OCI-LY7 (cell line): ENCODE data around the gene FOXN3. TPM values are rescaled to one million over a fixed set of nuclear protein-coding genes. Genes with fewer than 3 reads are reported as not detected.

Experiments used
- BruUV-seq: library from RNA; stranded (reverse); fragments of 400-500 nt; replicated peaks from 2 replicates; lab custom pipeline; 2021; lab: Mats Ljungman, UMichigan
- CTCF ChIA-PET: fragments of 300-600 bp; sonication (Branson Sonifier 250); formaldehyde crosslinking; loops from one replicate; lab custom pipeline; 2022; ENCODE audit warnings: antibody characterized with exemption; ENCODE audit not compliant: unreplicated experiment; lab: Charles Lee
- POLR2A ChIA-PET: fragments of 300-600 bp; sonication (Branson Sonifier 250); formaldehyde crosslinking; loops from one replicate; lab custom pipeline; 2022; ENCODE audit warnings: antibody characterized with exemption; lab: Charles Lee
- DNase-seq: peaks from one replicate; pipeline ENCODE4 v3.0.0-alpha.2; 2015; ENCODE audit warnings: low spot score
- H2AFZ ChIP-seq: fragments of 200-600 bp; sonication (generic), shearing (Covaris generic); 2 replicates; pipeline ENCODE4 v1.6.1; 2014; ENCODE audit warnings: mild to moderate bottlenecking, antibody characterized with exemption, low read length, moderate library complexity
- H3K27ac ChIP-seq: fragments of 200-600 bp; sonication (generic); 2 replicates; pipeline ENCODE4 v1.5.1; 2014; ENCODE audit warnings: mixed run types, low read depth, mild to moderate bottlenecking, moderate library complexity, low read length, inconsistent platforms; ENCODE audit not compliant: poor library complexity, severe bottlenecking
- H3K36me3 ChIP-seq: fragments of 200-600 bp; sonication (generic); 2 replicates; pipeline ENCODE4 v1.6.1; 2014; ENCODE audit warnings: mild to moderate bottlenecking, antibody characterized with exemption, low read length, moderate library complexity, mixed read lengths; ENCODE audit not compliant: insufficient read depth
- H3K4me1 ChIP-seq: fragments of 200-600 bp; sonication (generic); 2 replicates; pipeline ENCODE4 v1.5.1; 2014; ENCODE audit warnings: mild to moderate bottlenecking, low read length; ENCODE audit not compliant: insufficient read depth, poor library complexity, severe bottlenecking
- H3K4me2 ChIP-seq: fragments of 200-600 bp; sonication (generic); 2 replicates; pipeline ENCODE4 v1.6.1; 2014; ENCODE audit warnings: mild to moderate bottlenecking, low read length
- H3K4me3 ChIP-seq: fragments of 200-600 bp; sonication (generic); 2 replicates; pipeline ENCODE4 v1.5.1; 2014; ENCODE audit warnings: mild to moderate bottlenecking, low read depth, low read length; ENCODE audit not compliant: poor library complexity, severe bottlenecking
- H3K79me2 ChIP-seq: fragments of 200-600 bp; sonication (generic); 2 replicates; pipeline ENCODE4 v1.6.1; 2016; ENCODE audit warnings: low read depth, mild to moderate bottlenecking, low read length, moderate library complexity, mixed read lengths; ENCODE audit not compliant: insufficient read depth
- H3K9me2 ChIP-seq: fragments of 200-600 bp; sonication (generic); 2 replicates; pipeline ENCODE4 v1.6.1; 2016; ENCODE audit warnings: mild to moderate bottlenecking, low read length, mixed read lengths; ENCODE audit not compliant: insufficient read depth
- H3K9me3 ChIP-seq: fragments of 200-600 bp; sonication (generic); 2 replicates; pipeline ENCODE4 v1.6.1; 2014; ENCODE audit warnings: mild to moderate bottlenecking, mixed run types, low read length, mixed read lengths
- H4K20me1 ChIP-seq: fragments of 200-600 bp; sonication (generic); 2 replicates; pipeline ENCODE4 v1.6.1; 2014; ENCODE audit warnings: mild to moderate bottlenecking, antibody characterized with exemption, low read length, moderate library complexity, mixed read lengths; ENCODE audit not compliant: insufficient read depth
- CTCF ChIP-seq: fragments of 200-600 bp; sonication (generic); conservative IDR thresholded peaks from 2 replicates; pipeline ENCODE4 v1.5.1; 2014; ENCODE audit warnings: mild to moderate bottlenecking, antibody characterized with exemption, low read length, moderate library complexity, mixed read lengths
- EZH2phosphoT487 ChIP-seq: fragments of 200-600 bp; sonication (generic); IDR thresholded peaks from 2 replicates; pipeline ENCODE4 v1.6.1; 2018; ENCODE audit warnings: low read depth, borderline replicate concordance, mild to moderate bottlenecking, mixed run types, antibody characterized with exemption, low read length, moderate library complexity, mixed read lengths
- intact Hi-C: fragments of 100-400 bp; cut with micrococcal nuclease; formaldehyde crosslinking; loops from one replicate; pipeline ENCODE4 v1.10.0; 2022; ENCODE audit not compliant: unreplicated experiment
- total RNA-seq, 2 experiments: library from RNA; depleted of rRNA in 1 of 2; stranded (reverse); fragments of >200 nt in 1 of 2; shearing (Covaris generic) in 1 of 2; gene quantifications; 2 replicates each; pipeline ENCODE4 v1.2.3, GENCODE V29; 2014 to 2022

The FOXN3 gene
- total RNA-seq, 2 experiments from 2014 or later, result 77.7 to 102 TPM

- no peaks in the 10 kb centered on the region for H4K20me1 ChIP-seq
- no peak for DNase-seq
- no peaks in the 10 kb centered on the region for H3K9me3 ChIP-seq
- ChIA-PET CTCF (interaction anchor here (0.9 kb wide), 1 partner anchor 85 kb away, joined by 3 read pairs; no protein-coding TSS in a partner anchor), POLR2A (interaction anchor here (0.6 to 3.7 kb wide), 10 partner anchors 8 to 604 kb away, joined by 3 to 18 read pairs (median 4); no protein-coding TSS in a partner anchor)
- H3K4me3 ChIP-seq, result peak overlapping the region; percentile 16
- peaks cover 9% of the 10 kb centered on the region; the same call in 1 of the 2 replicates for H3K36me3 ChIP-seq
- peaks cover 32% of the 10 kb centered on the region; the same call in 1 of the 2 replicates for H3K79me2 ChIP-seq
- intact Hi-C loops, result loop anchor here (5.0 kb wide), 1 partner anchor 43 kb away; no protein-coding TSS in a partner anchor
- peak overlapping the region; percentile 54 for H3K27ac ChIP-seq
- no TSS peak for BruUV-seq
- TF ChIP-seq CTCF (no peak), EZH2phosphoT487 (no peak)
- H3K4me2 ChIP-seq, result peak overlapping the region; percentile 68
- H2AFZ ChIP-seq, result no peak overlapping the region
- no peaks in the 10 kb centered on the region for H3K9me2 ChIP-seq
- peaks cover 66% of the 10 kb centered on the region for H3K4me1 ChIP-seq
These were observed 77.5 kb downstream of the FOXN3 start for GRCh38 chr14:89339579-89339978.

- peaks cover 28% of the 10 kb centered on the region; the same call in 1 of the 2 replicates for H3K79me2 ChIP-seq
- no peak overlapping the region for H2AFZ ChIP-seq
- CTCF ChIA-PET, result no interaction called here
- no peak for TF ChIP-seq EZH2phosphoT487
- TF ChIP-seq CTCF, result no peak
- no peaks in the 10 kb centered on the region for H3K9me2 ChIP-seq
- peak overlapping the region; percentile 16 for H3K4me3 ChIP-seq
- intact Hi-C loops, result loop anchor here (5.0 kb wide), 1 partner anchor 43 kb away; no protein-coding TSS in a partner anchor
- no peak for DNase-seq
- peaks cover 66% of the 10 kb centered on the region for H3K4me1 ChIP-seq
- H3K27ac ChIP-seq, result peak overlapping the region; percentile 54
- H3K4me2 ChIP-seq, result peak overlapping the region; percentile 68
- POLR2A ChIA-PET, result interaction anchor here (0.5 to 3.7 kb wide), 7 partner anchors 10 to 604 kb away, joined by 3 to 18 read pairs (median 4); no protein-coding TSS in a partner anchor
- H4K20me1 ChIP-seq, result no peaks in the 10 kb centered on the region
- H3K36me3 ChIP-seq, result peaks cover 5% of the 10 kb centered on the region; the same call in 1 of the 2 replicates
- no peaks in the 10 kb centered on the region for H3K9me3 ChIP-seq
- no TSS peak for BruUV-seq
These were observed 77.9 kb downstream of the FOXN3 start for GRCh38 chr14:89339158-89339557.

- Histone ChIP-seq H3K9me2 (no peaks in the 10 kb centered on the region), H3K4me3 (no peak overlapping the region), H3K79me2 (peaks cover 40% of the 10 kb centered on the region; the same call in 1 of the 2 replicates), H3K4me2 (peak overlapping the region; percentile 21), H3K4me1 (peaks cover 83% of the 10 kb centered on the region), H3K27ac (no peak overlapping the region), H3K9me3 (no peaks in the 10 kb centered on the region), H4K20me1 (no peaks in the 10 kb centered on the region), H2AFZ (no peak overlapping the region), H3K36me3 (peaks cover 5% of the 10 kb centered on the region; the same call in 1 of the 2 replicates)
- BruUV-seq, result no TSS peak
- ChIA-PET CTCF (interaction anchor here (0.6 kb wide), 1 partner anchor 40 kb away, joined by 3 read pairs; no protein-coding TSS in a partner anchor), POLR2A (interaction anchor here (0.8 to 1.9 kb wide), 3 partner anchors 10 to 94 kb away, joined by 3 to 7 read pairs (median 4); no protein-coding TSS in a partner anchor)
- no peak for TF ChIP-seq EZH2phosphoT487
- peak; percentile 77 for TF ChIP-seq CTCF
- DNase-seq, result peak; percentile 82
- intact Hi-C loops, result loop anchor here (1.0 to 5.0 kb wide), 4 partner anchors 28 to 430 kb away; partner anchors contain the start of gene FOXN3
These were observed 80.7 kb downstream of the FOXN3 start for GRCh38 chr14:89336338-89336737.
